ENCODE data around the gene WWOX. TPM values are rescaled to one million over a fixed set of nuclear protein-coding genes. Genes with fewer than 3 reads are reported as not detected.

The WWOX gene
- total and polyA plus RNA-seq, 2 of the 4 experiments (the other 2 are of a cell fraction) = 2.7 to 5.4 TPM

DNA sequence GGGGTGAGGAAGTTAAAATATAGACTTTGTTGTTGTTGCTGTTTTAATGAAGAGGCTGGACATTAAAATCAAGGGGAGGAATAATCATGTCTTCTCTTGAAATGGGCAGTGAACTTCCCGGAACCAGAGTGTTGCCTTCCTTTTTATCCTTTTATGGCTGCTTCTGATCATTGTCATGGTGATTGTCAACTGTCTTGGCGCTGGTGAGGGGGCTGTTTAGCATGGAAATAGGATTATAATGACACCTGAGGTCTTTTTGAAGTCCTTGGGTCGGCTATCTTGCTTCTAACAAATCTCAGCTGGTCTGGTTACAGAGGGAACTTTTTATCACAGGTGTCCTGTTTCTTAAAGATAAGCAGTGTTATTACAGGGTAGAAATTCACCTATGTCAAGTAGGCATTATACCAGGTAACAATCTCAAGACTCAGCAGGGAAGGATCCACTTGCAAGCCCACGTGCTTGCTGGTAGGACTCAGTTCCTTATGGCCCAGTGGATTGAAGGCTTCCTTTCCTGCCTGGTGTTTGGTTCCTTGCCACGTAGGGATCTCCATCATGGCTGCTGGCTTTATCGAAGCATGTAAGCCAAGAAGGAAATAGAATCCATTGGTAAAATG, 349.3 kb downstream of the WWOX start:
- no peak overlapping the region for H2AFZ ChIP-seq (replicated peaks; ENCODE audit: low read length, poor library complexity)
- no peak overlapping the region for H3K18ac ChIP-seq (ENCODE audit: low read depth, low read length)
- ATAC-seq (ENCODE audit: low read depth) (no peak), DNase-seq (no peak)
- H4K91ac ChIP-seq (ENCODE audit: insufficient read depth, low read depth, low read length) = no peak overlapping the region
- H3K36me3 ChIP-seq (ENCODE audit: control insufficient read depth, insufficient read depth, low read length) = no peaks in the 10 kb centered on the region
- no peak overlapping the region for H3K4me3 ChIP-seq (ENCODE audit: insufficient read depth, low read depth, low read length)
- no peak overlapping the region for H3K14ac ChIP-seq (replicated peaks; ENCODE audit: low read depth, low read length)
- H3K9me3 ChIP-seq (ENCODE audit: control insufficient read depth, insufficient read depth, low read length) = peaks cover 4% of the 10 kb centered on the region; the same call in 1 of the 2 replicates
- in situ Hi-C loops (cut with MboI; ENCODE audit: low sequenced_read_pairs) = no loop called here
- intact Hi-C loops (cut with micrococcal nuclease) = no loop called here
- no peak overlapping the region for H3K4me2 ChIP-seq (ENCODE audit: low read depth, low read length)
- ChIA-PET CTCF (no interaction called here), POLR2A (ENCODE audit: unreplicated experiment) (no interaction called here)
- H2BK15ac ChIP-seq (ENCODE audit: low read depth, low read length) = no peak overlapping the region
- no peak overlapping the region for H3K56ac ChIP-seq (ENCODE audit: extremely low read depth, insufficient read depth, low read length)
- dilution Hi-C loops (cut with HindIII; ENCODE audit: low sequenced_read_pairs, unreplicated experiment) = no loop called here
- H3K9ac ChIP-seq (ENCODE audit: low read depth, low read length) = no peak overlapping the region
- no peaks in the 10 kb centered on the region for H4K20me1 ChIP-seq (ENCODE audit: insufficient read depth, low read length)
- H3K9me1 ChIP-seq (ENCODE audit: insufficient read depth, low read length) = no peaks in the 10 kb centered on the region
- no peak for TF ChIP-seq MAFK (IDR thresholded peaks at IDR 0.05; ENCODE audit: low read depth, low read length)
- TF ChIP-seq BHLHE40 (IDR thresholded peaks at IDR 0.05; ENCODE audit: low read depth, low read length) = no peak
- no peak for TF ChIP-seq FOS (IDR thresholded peaks at IDR 0.05; ENCODE audit: low read depth, low read length)
- no peak for TF ChIP-seq RAD21 (IDR thresholded peaks at IDR 0.05; ENCODE audit: low read length)
- TF ChIP-seq, protein P1, sequence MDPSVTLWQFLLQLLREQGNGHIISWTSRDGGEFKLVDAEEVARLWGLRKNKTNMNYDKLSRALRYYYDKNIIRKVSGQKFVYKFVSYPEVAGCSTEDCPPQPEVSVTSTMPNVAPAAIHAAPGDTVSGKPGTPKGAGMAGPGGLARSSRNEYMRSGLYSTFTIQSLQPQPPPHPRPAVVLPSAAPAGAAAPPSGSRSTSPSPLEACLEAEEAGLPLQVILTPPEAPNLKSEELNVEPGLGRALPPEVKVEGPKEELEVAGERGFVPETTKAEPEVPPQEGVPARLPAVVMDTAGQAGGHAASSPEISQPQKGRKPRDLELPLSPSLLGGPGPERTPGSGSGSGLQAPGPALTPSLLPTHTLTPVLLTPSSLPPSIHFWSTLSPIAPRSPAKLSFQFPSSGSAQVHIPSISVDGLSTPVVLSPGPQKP (IDR thresholded peaks at IDR 0.05; ENCODE audit: borderline replicate concordance, low read depth, low read length) = no peak
- no peak for TF ChIP-seq POLR2A (IDR thresholded peaks at IDR 0.05; ENCODE audit: low read depth, low read length)
- no peak for TF ChIP-seq RCOR1 (IDR thresholded peaks at IDR 0.05; ENCODE audit: insufficient replicate concordance, low read length)
- TF ChIP-seq SMC3 (IDR thresholded peaks at IDR 0.05; ENCODE audit: low read depth, low read length) = no peak
- TF ChIP-seq MAZ (IDR thresholded peaks at IDR 0.05; ENCODE audit: borderline replicate concordance, low read depth, low read length) = no peak
- no peak overlapping the region for H4K8ac ChIP-seq (ENCODE audit: low read depth in 2 of 2, low read length in 2 of 2)
- no peak overlapping the region for H2BK120ac ChIP-seq (ENCODE audit: low read depth, low read length)
- H3K4ac ChIP-seq (ENCODE audit: low read depth, low read length) = no peak overlapping the region
- H2AK9ac ChIP-seq (replicated peaks; ENCODE audit: low read depth, low read length, poor library complexity) = no peak overlapping the region
- no peak overlapping the region for H3K27ac ChIP-seq (ENCODE audit: insufficient read depth, low read length)
- H3K4me1 ChIP-seq (ENCODE audit: control insufficient read depth, insufficient read depth, low read length) = no peaks in the 10 kb centered on the region
- WGBS, 2 experiments (ENCODE audit: extremely low coverage in 2 of 2, insufficient read length in 1 of 2) = no CpG with 5 or more reads among the region's 6 CpGs
- H3K79me1 ChIP-seq (ENCODE audit: low read depth in 1 of 2, low read length in 2 of 2) = no peaks in the 10 kb centered on the region
- no peaks in the 10 kb centered on the region for H3K27me3 ChIP-seq (ENCODE audit: control insufficient read depth, insufficient read depth, low read length)
- no peak overlapping the region for H2BK20ac ChIP-seq (ENCODE audit: low read depth, low read length)
- H2AK5ac ChIP-seq (ENCODE audit: low read depth, low read length) = no peak overlapping the region
- BruUV-seq (replicated peaks) = no TSS peak
- no peak overlapping the region for H4K5ac ChIP-seq (ENCODE audit: low read depth, low read length)
- no peak overlapping the region for H2BK5ac ChIP-seq (ENCODE audit: low read depth, low read length, poor library complexity, severe bottlenecking)
- H3K23ac ChIP-seq (ENCODE audit: low read depth, low read length) = no peak overlapping the region
